Progenitor cell of endocrine pancreas (in vitro differentiated cells): ENCODE results near the gene ASB1. TPM values are rescaled to one million over a fixed set of nuclear protein-coding genes. Genes with fewer than 3 reads are reported as not detected.

Experiments used
- DNase-seq: peaks from one replicate; pipeline ENCODE4 v3.0.0; 2021; ENCODE audit warnings: low spot score; ENCODE audit not compliant: unreplicated experiment
- H3K27ac Mint-ChIP-seq: 2 replicates; pipeline ENCODE4 v1.8.0; 2021; ENCODE audit warnings: mild to moderate bottlenecking, moderate library complexity, mixed read lengths
- H3K27me3 Mint-ChIP-seq: 2 replicates; pipeline ENCODE4 v1.8.0; 2021; ENCODE audit warnings: mixed read lengths
- H3K36me3 Mint-ChIP-seq: 2 replicates; pipeline ENCODE4 v1.8.0; 2022; ENCODE audit warnings: mixed read lengths; ENCODE audit not compliant: insufficient read depth
- H3K4me1 Mint-ChIP-seq: 2 replicates; pipeline ENCODE4 v1.8.0; 2021; ENCODE audit warnings: low read depth, mixed read lengths
- H3K4me3 Mint-ChIP-seq: 2 replicates; pipeline ENCODE4 v1.8.0; 2021; ENCODE audit warnings: low read depth, mild to moderate bottlenecking, moderate library complexity, mixed read lengths
- H3K9me3 Mint-ChIP-seq: 2 replicates; pipeline ENCODE4 v1.8.0; 2021; ENCODE audit warnings: low read depth, mixed read lengths
- total RNA-seq: library from RNA; stranded (reverse); gene quantifications from 2 replicates; pipeline ENCODE4 v1.2.1, GENCODE V29; 2021
- TF ChIP-seq, protein P1 (sequence below): fragments of 200-600 bp; sonication (generic); IDR thresholded peaks from one replicate; pipeline ENCODE4 v1.5.0; 2021; ENCODE audit warnings: antibody characterized with exemption, mild to moderate bottlenecking; ENCODE audit not compliant: unreplicated experiment

Gene ASB1
- total RNA-seq, 1 donor from 2014 or later, result 46.8 TPM

DNA sequence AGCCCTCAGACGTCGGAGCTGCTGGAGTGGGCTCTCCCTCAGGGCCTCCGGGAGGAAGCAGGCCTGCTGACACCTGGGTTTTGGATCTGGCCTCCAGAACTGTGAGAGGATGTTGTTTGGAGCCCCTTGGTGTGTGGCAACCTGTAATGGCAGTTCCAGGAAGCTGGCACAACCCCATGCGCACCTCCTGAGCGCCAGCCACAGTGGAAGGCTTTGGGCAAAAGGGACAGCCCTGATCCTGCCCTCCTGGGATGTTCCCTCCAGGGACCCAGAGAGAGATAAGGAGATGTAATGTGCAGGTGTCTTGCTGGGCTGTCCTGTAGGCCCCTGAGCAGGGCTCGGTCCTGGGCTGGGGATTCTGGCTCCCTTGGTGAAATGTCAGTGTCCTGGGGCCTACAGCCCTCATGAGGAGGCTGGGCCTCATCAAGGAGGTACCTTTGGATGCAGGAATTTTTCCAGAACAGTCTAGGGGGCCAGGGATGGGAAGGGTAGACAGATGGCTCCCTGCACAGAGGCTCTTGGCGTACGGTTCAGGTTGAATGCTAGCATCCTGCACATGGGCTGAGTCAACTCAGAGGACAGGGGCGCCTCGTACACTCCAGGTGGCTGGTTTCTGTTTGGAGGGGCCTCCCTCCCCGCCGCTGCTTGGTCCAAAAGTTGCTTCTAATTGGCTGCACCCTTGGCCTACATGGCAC, 61.1 kb downstream of the ASB1 start:
- Mint-ChIP-seq H3K36me3 (no peaks in the 10 kb centered on the region), H3K27me3 (peaks cover 3% of the 10 kb centered on the region), H3K27ac (no peak overlapping the region), H3K9me3 (no peaks in the 10 kb centered on the region), H3K4me3 (no peak overlapping the region), H3K4me1 (no peaks in the 10 kb centered on the region)
- TF ChIP-seq, protein P1, sequence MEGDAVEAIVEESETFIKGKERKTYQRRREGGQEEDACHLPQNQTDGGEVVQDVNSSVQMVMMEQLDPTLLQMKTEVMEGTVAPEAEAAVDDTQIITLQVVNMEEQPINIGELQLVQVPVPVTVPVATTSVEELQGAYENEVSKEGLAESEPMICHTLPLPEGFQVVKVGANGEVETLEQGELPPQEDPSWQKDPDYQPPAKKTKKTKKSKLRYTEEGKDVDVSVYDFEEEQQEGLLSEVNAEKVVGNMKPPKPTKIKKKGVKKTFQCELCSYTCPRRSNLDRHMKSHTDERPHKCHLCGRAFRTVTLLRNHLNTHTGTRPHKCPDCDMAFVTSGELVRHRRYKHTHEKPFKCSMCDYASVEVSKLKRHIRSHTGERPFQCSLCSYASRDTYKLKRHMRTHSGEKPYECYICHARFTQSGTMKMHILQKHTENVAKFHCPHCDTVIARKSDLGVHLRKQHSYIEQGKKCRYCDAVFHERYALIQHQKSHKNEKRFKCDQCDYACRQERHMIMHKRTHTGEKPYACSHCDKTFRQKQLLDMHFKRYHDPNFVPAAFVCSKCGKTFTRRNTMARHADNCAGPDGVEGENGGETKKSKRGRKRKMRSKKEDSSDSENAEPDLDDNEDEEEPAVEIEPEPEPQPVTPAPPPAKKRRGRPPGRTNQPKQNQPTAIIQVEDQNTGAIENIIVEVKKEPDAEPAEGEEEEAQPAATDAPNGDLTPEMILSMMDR, result no peak
- no peak for DNase-seq

- no peaks in the 10 kb centered on the region for H3K4me1 Mint-ChIP-seq
- H3K9me3 Mint-ChIP-seq, result no peaks in the 10 kb centered on the region
- H3K27me3 Mint-ChIP-seq, result peaks cover 3% of the 10 kb centered on the region
- no peak overlapping the region for H3K27ac Mint-ChIP-seq
- TF ChIP-seq, protein P1, result no peak
- DNase-seq, result no peak
- no peaks in the 10 kb centered on the region for H3K36me3 Mint-ChIP-seq
- no peak overlapping the region for H3K4me3 Mint-ChIP-seq
These were observed 61.7 kb downstream of the ASB1 start for GRCh38 chr2:238488347-238488826.

GRCh38 chr2:238489431-238489830, 62.7 kb downstream of the ASB1 start:
- Mint-ChIP-seq H3K9me3 (no peaks in the 10 kb centered on the region), H3K27me3 (peaks cover 3% of the 10 kb centered on the region), H3K27ac (no peak overlapping the region), H3K4me3 (no peak overlapping the region), H3K36me3 (no peaks in the 10 kb centered on the region), H3K4me1 (no peaks in the 10 kb centered on the region)
- TF ChIP-seq, protein P1, result no peak
- DNase-seq, result no peak

GRCh38 chr2:238489896-238490295, 63.2 kb downstream of the ASB1 start:
- H3K4me1 Mint-ChIP-seq, result no peaks in the 10 kb centered on the region
- no peak overlapping the region for H3K4me3 Mint-ChIP-seq
- H3K27ac Mint-ChIP-seq, result no peak overlapping the region
- TF ChIP-seq, protein P1, result no peak
- H3K36me3 Mint-ChIP-seq, result no peaks in the 10 kb centered on the region
- DNase-seq, result no peak
- no peaks in the 10 kb centered on the region for H3K9me3 Mint-ChIP-seq
- H3K27me3 Mint-ChIP-seq, result peaks cover 3% of the 10 kb centered on the region

DNA sequence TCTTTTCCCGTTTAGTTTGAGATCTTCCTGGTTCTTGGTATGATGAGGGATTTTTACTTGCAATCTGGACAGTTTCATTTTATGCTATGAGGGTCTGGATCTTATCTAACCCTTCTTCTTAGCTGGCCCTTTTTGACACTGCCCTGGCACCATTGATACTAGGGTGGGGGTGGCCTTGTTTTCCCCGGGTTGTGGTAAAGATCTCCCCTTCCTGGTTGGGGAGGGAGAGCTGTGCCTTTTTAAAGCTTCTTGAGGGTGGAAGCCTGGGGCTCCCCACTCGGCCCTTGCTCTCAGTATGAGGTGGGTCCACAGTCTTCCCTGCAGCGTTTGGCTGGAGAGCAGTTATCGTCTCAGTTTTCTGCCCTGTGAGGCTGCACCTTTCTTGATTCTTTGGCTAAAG, 66.1 kb downstream of the ASB1 start:
- H3K27me3 Mint-ChIP-seq, result peaks cover 5% of the 10 kb centered on the region
- H3K36me3 Mint-ChIP-seq, result no peaks in the 10 kb centered on the region
- H3K9me3 Mint-ChIP-seq, result no peaks in the 10 kb centered on the region
- no peak overlapping the region for H3K4me3 Mint-ChIP-seq
- no peak for DNase-seq
- TF ChIP-seq, protein P1, result no peak
- no peaks in the 10 kb centered on the region for H3K4me1 Mint-ChIP-seq
- no peak overlapping the region for H3K27ac Mint-ChIP-seq
